GM12801 (cell line): ENCODE results near the gene MYOM1.

Experiments
- CTCF ChIP-seq: IDR thresholded peaks from one replicate; pipeline ENCODE4 v1.5.1; 2011; ENCODE audit warnings: control low read depth; ENCODE audit not compliant: insufficient read length; ENCODE audit errors: extremely low read depth

Gene MYOM1

GRCh38 chr18:3223356-3223755 lies 3.6 kb upstream of the MYOM1 start:
- TF ChIP-seq CTCF = no peak

GRCh38 chr18:3221496-3221895 lies 1.7 kb upstream of the MYOM1 start:
- no peak for TF ChIP-seq CTCF

- TF ChIP-seq CTCF = no peak
Measured at GRCh38 chr18:3219241-3219630, 532 bp downstream of the MYOM1 start.

GRCh38 chr18:3218819-3219218 lies 949 bp downstream of the MYOM1 start:
- TF ChIP-seq CTCF = no peak

GRCh38 chr18:3217948-3218647 lies 1.7 kb downstream of the MYOM1 start:
- no peak for TF ChIP-seq CTCF

GRCh38 chr18:3216987-3217386 lies 2.8 kb downstream of the MYOM1 start:
- TF ChIP-seq CTCF = no peak

- no peak for TF ChIP-seq CTCF
Measured at GRCh38 chr18:3214855-3215637, 4.7 kb downstream of the MYOM1 start.
